Heart left ventricle (tissue), 16 donors: ENCODE results near the gene CENPL. TPM values are rescaled to one million over a fixed set of nuclear protein-coding genes. Genes with fewer than 3 reads are reported as not detected.

Source experiments
- ATAC-seq, 4 donors: fragments of 200-7000 bp; cut with Tn5 transposase; one replicate each; pipeline ENCODE4 v1.9.1; 2020 to 2022; ENCODE audit warnings: moderate library complexity in 4 of 4, mild to moderate bottlenecking in 3 of 4, moderate number of reproducible peaks in 1 of 4
- DNase-seq, 5 donors: peaks; one replicate each; pipeline ENCODE4 v3.0.0-alpha.2; 2020
- H3K27ac ChIP-seq, 12 donors: fragments of 200-600 bp; sonication (generic) in 4 of 12; one replicate each; pipeline versions ENCODE4 v1.5.0 to v1.8.0; 2016 to 2022; ENCODE audit warnings: mild to moderate bottlenecking in 2 of 12
- H3K27me3 ChIP-seq, 9 donors: fragments of 200-600 bp; sonication (generic) in 2 of 9; one replicate each; pipeline versions ENCODE4 v1.5.1 to v1.8.0; 2016 to 2022; ENCODE audit warnings: mild to moderate bottlenecking in 3 of 9
- H3K36me3 ChIP-seq, 9 donors: fragments of 200-600 bp; sonication (generic) in 2 of 9; one replicate each; pipeline versions ENCODE4 v1.5.0 to v1.8.0; 2018 to 2022; ENCODE audit warnings: mild to moderate bottlenecking in 2 of 9
- H3K4me1 ChIP-seq, 12 donors: fragments of 200-600 bp; sonication (generic) in 4 of 12; one replicate each; pipeline versions ENCODE4 v1.5.0 to v1.8.0; 2016 to 2022; ENCODE audit warnings: mild to moderate bottlenecking in 3 of 12
- H3K4me3 ChIP-seq, 12 donors: fragments of 200-600 bp; sonication (generic) in 4 of 12; one replicate each; pipeline versions ENCODE4 v1.5.0 to v1.8.0; 2017 to 2022; ENCODE audit warnings: mild to moderate bottlenecking in 9 of 12, moderate library complexity in 4 of 12
- H3K9me3 ChIP-seq, 12 donors: fragments of 200-600 bp; sonication (generic) in 4 of 12; one replicate each; pipeline versions ENCODE4 v1.5.0 to v1.8.0; 2016 to 2022; ENCODE audit warnings: mild to moderate bottlenecking in 1 of 12
- CTCF ChIP-seq, 12 donors: fragments of 200-600 bp; sonication (generic) in 4 of 12; IDR thresholded peaks; one replicate each; pipeline versions ENCODE4 v1.5.0 to v1.8.0; 2018 to 2022; ENCODE audit warnings: antibody characterized with exemption in 12 of 12, mild to moderate bottlenecking in 5 of 12
- POLR2A ChIP-seq, 2 donors: fragments of 450-650 bp; IDR thresholded peaks; one replicate each; pipeline ENCODE4 v1.6.1; 2017; ENCODE audit warnings: antibody characterized with exemption in 2 of 2, mild to moderate bottlenecking in 2 of 2, moderate library complexity in 2 of 2
- WGBS, 4 donors: extraction: QIAGEN DNeasy Blood & Tissue Kit in 2 of 4; methylation state at CpG; one replicate each; pipeline versions ENCODE4 v1.1.5 to v1.1.7; 2013 to 2018; 5-methylcytosine and 5-hydroxymethylcytosine counted together
- intact Hi-C, 10 donors: fragments of 100-400 bp; cut with DNase I; formaldehyde crosslinking; loops; one replicate each; pipeline versions ENCODE4 v1.11.1 to v1.14.2; 2022
- polyA plus RNA-seq, 2 donors: library from polyadenylated mRNA; stranded (reverse); fragments of 200-250 nt; gene quantifications; one replicate each; pipeline ENCODE4 v1.2.3, GENCODE V29; 2013
- total RNA-seq, 9 donors: library from RNA; depleted of rRNA in 2 of 9; stranded (reverse); fragments of >200 nt in 2 of 9; fragmentation: NEBNext Ultra II Directional in 3 of 9; extraction: Animal tissue kit (Norgen Biotek cat#: 25700) in 3 of 9; gene quantifications; one replicate each; pipeline versions ENCODE4 v1.1.0 to v1.2.4, GENCODE V29; 2016 to 2023
- donor health status: ischemic (EF 13 %, LVEDD 7.1; RV severe dilation, severe dysfunction).
- donor health status: healthy with polysubstance abuse.
- donor health status: DM: no; HTN: yes; CAD: no.
- donor health status: DM: no; HTN: no; CAD: no.
- donor health status: ischemic (EF 25% LVEDD 6.9; RV normal size, moderate dysfunction).
- donor health status: ischemic (EF 25% LVEDD 5.7; RV mildly dilated, moderate dysfunction).
- donor health status: healthy.
- donor health status: DM: yes; HTN: yes; CAD: no.
- donor health status: ischemic (EF 35%, LVEDD 5.7; RV mildly dilated, moderate dysfunction).
- donor health status: nonischemic (EF 11% LVEDD 7.7; RV severe dilation, severe dysfunction).
- donor health status: DM: yes; HTN: yes; CAD: no.
- donor health status: PGD.
- donor health status: ischemic (EF 29% LVEDD 5.4; RV normal size, mild dysfunction).
- donor health status: nonischemic (EF 23%, LVEDD 6.1; RV moderate dilation, normal function).

Gene CENPL
- total and polyA plus RNA-seq, 11 donors: 1.7 to 5.8 (median 3.5) TPM

- intact Hi-C loops: no loop called here
- no peaks in the 10 kb centered on the region for H3K27me3 ChIP-seq
- DNase-seq (no peak), ATAC-seq (no peak)
- peaks cover 0 to 7% (median 0%) of the 10 kb centered on the region in 12 donors for H3K4me1 ChIP-seq
- no peaks in the 10 kb centered on the region for H3K9me3 ChIP-seq
- H3K36me3 ChIP-seq: peaks cover 0 to 81% (median 65%) of the 10 kb centered on the region in 9 donors
- no peak overlapping the region for H3K27ac ChIP-seq
- no peak for TF ChIP-seq POLR2A (IDR thresholded peaks at IDR 0.05)
- TF ChIP-seq CTCF (IDR thresholded peaks at IDR 0.05): no peak
- H3K4me3 ChIP-seq: no peak overlapping the region
- 86 to 94% (median 87%) methylated on average over 4 of the region's 4 CpGs for WGBS, 4 donors
These were observed 27.4 kb upstream of the CENPL start for GRCh38 chr1:173852105-173852504.

- H3K27me3 ChIP-seq: no peaks in the 10 kb centered on the region
- WGBS, 4 donors: 93 to 100% (median 98%) methylated on average over 1 of the region's 1 CpG
- no peak for DNase-seq
- ATAC-seq: no peak
- TF ChIP-seq POLR2A (IDR thresholded peaks at IDR 0.05): no peak
- no peak for TF ChIP-seq CTCF (IDR thresholded peaks at IDR 0.05)
- H3K27ac ChIP-seq: no peak overlapping the region
- intact Hi-C loops: no loop called here
- H3K4me3 ChIP-seq: no peak overlapping the region
- H3K9me3 ChIP-seq: no peaks in the 10 kb centered on the region
- H3K36me3 ChIP-seq: peaks cover 0 to 84% (median 76%) of the 10 kb centered on the region in 9 donors
- peaks cover 0 to 4% (median 0%) of the 10 kb centered on the region in 12 donors for H3K4me1 ChIP-seq
These were observed 8.1 kb upstream of the CENPL start for GRCh38 chr1:173832748-173833147.

GRCh38 chr1:173827611-173828010, 2.9 kb upstream of the CENPL start:
- ATAC-seq (no peak), DNase-seq (no peak)
- intact Hi-C loops: loop anchor here in 5 of 10 donors (5.0 to 10.0 kb wide), 3 partner anchors 113 to 1083 kb away; partner anchors contain the start of gene KLHL20 (in 1 of the 5)
- H3K4me1 ChIP-seq: peaks cover 0 to 22% (median 8%) of the 10 kb centered on the region in 12 donors
- no peak overlapping the region for H3K4me3 ChIP-seq
- H3K36me3 ChIP-seq: peaks cover 0 to 32% (median 26%) of the 10 kb centered on the region in 9 donors
- no peaks in the 10 kb centered on the region for H3K27me3 ChIP-seq
- 92 to 97% (median 94%) methylated on average over 2 of the region's 2 CpGs for WGBS, 4 donors
- TF ChIP-seq CTCF (IDR thresholded peaks at IDR 0.05): no peak
- no peak for TF ChIP-seq POLR2A (IDR thresholded peaks at IDR 0.05)
- no peaks in the 10 kb centered on the region for H3K9me3 ChIP-seq
- no peak overlapping the region for H3K27ac ChIP-seq

- peak overlapping the region; percentile 50 to 98 (median 78) for H3K4me3 ChIP-seq
- intact Hi-C loops: loop anchor here (1.0 to 10.0 kb wide), 12 partner anchors 44 to 1082 kb away; partner anchors contain the start of genes ZBTB37 (in 2 of the 10), KLHL20 (in 1 of the 10) and PRDX6 (in 1 of the 10)
- peaks cover 0 to 29% (median 8%) of the 10 kb centered on the region in 12 donors for H3K4me1 ChIP-seq
- DNase-seq (no peak), ATAC-seq (no peak)
- TF ChIP-seq POLR2A (IDR thresholded peaks at IDR 0.05) (no peak), CTCF (IDR thresholded peaks at IDR 0.05) (no peak)
- H3K27me3 ChIP-seq: no peaks in the 10 kb centered on the region
- H3K36me3 ChIP-seq: peaks cover 0 to 5% (median 0%) of the 10 kb centered on the region in 9 donors
- 0% methylated on average over 12 to 25 of the region's 25 CpGs for WGBS, 4 donors
- H3K27ac ChIP-seq: peak overlapping the region in 11 of 12 donors; percentile 87 to 97 (median 94)
- no peaks in the 10 kb centered on the region for H3K9me3 ChIP-seq
These were observed 835 bp downstream of the CENPL start for GRCh38 chr1:173823781-173824314.
